HL-60/S4 treated with phorbol 12-myristate 13-acetate at 8.2 ng/mL for 4 days and 3 days (cell line): Measurements from ENCODE around the gene GYS1.
"Not testable (repeated sequence)": the region's sequence is repeated elsewhere in the genome, so short reads cannot be mapped to it uniquely, and the experiment has no call there.

Source experiments
- in situ Hi-C: fragments of 300-500 bp; cut with MboI; formaldehyde crosslinking; loops from 2 replicates; pipeline ENCODE4 v1.15.0; 2022; ENCODE audit warnings: low sequenced_read_pairs

The GYS1 gene

GRCh38 chr19:48993175-48994034 is at the start of gene GYS1, which contains the start of gene RUVBL2:
Gene GYS1 (minus strand): TSS chr19:48993309. CDS start chr19:48993112, 197 bp downstream.
Gene RUVBL2 (plus strand): TSS chr19:48993887. CDS start chr19:48993912, 25 bp downstream.
- in situ Hi-C loops, result no loop called here

- in situ Hi-C loops, result not testable (repeated sequence)
Observed at GRCh38 chr19:49042666-49043065, 49.6 kb upstream of the GYS1 start.

GRCh38 chr19:49042177-49042576 is 49.1 kb upstream of the GYS1 start:
- in situ Hi-C loops, result no loop called here

- in situ Hi-C loops, result not testable (repeated sequence)
Observed at GRCh38 chr19:49039736-49040135, 46.6 kb upstream of the GYS1 start.

GRCh38 chr19:49038557-49039276 is 45.6 kb upstream of the GYS1 start:
- in situ Hi-C loops, result not testable (repeated sequence)

- in situ Hi-C loops, result not testable (repeated sequence)
Observed at GRCh38 chr19:49038111-49038510, 45.0 kb upstream of the GYS1 start.

- in situ Hi-C loops, result not testable (repeated sequence)
Observed at GRCh38 chr19:49036815-49037214, 43.7 kb upstream of the GYS1 start, which contains the start of gene CGB1. Gene CGB1 (minus strand): TSS chr19:49036895. CDS start chr19:49036711, 184 bp downstream.

GRCh38 chr19:49031642-49032301 is 38.7 kb upstream of the GYS1 start, which contains the start of gene CGB2:
Gene CGB2 (plus strand): TSS chr19:49031890. CDS start chr19:49032096, 206 bp downstream.
- in situ Hi-C loops, result not testable (repeated sequence)

GRCh38 chr19:49030323-49030722 is 37.2 kb upstream of the GYS1 start:
- in situ Hi-C loops, result not testable (repeated sequence)

GRCh38 chr19:49029749-49030148 is 36.6 kb upstream of the GYS1 start:
- in situ Hi-C loops, result not testable (repeated sequence)

GRCh38 chr19:49028686-49029085 is 35.6 kb upstream of the GYS1 start:
- in situ Hi-C loops, result not testable (repeated sequence)

GRCh38 chr19:49025599-49025998 is 32.5 kb upstream of the GYS1 start:
- in situ Hi-C loops, result not testable (repeated sequence)

GRCh38 chr19:49025088-49025487 is 32.0 kb upstream of the GYS1 start:
- in situ Hi-C loops, result not testable (repeated sequence)

- in situ Hi-C loops, result not testable (repeated sequence)
Observed at GRCh38 chr19:49024233-49024632, 31.1 kb upstream of the GYS1 start, which contains the start of gene CGB3. Gene CGB3 (minus strand): TSS chr19:49024333. CDS start chr19:49023971, 362 bp downstream.

- in situ Hi-C loops, result no loop called here
Observed at GRCh38 chr19:49022116-49022515, 29.0 kb upstream of the GYS1 start.

- in situ Hi-C loops, result no loop called here
Observed at GRCh38 chr19:49020931-49021895, 28.1 kb upstream of the GYS1 start.

- in situ Hi-C loops, result no loop called here
Observed at GRCh38 chr19:49020342-49020741, 27.2 kb upstream of the GYS1 start.

GRCh38 chr19:49019242-49019932 is 26.3 kb upstream of the GYS1 start:
- in situ Hi-C loops, result no loop called here
